Measurements from ENCODE around the gene KRTAP5-4.

Gene KRTAP5-4

DNA sequence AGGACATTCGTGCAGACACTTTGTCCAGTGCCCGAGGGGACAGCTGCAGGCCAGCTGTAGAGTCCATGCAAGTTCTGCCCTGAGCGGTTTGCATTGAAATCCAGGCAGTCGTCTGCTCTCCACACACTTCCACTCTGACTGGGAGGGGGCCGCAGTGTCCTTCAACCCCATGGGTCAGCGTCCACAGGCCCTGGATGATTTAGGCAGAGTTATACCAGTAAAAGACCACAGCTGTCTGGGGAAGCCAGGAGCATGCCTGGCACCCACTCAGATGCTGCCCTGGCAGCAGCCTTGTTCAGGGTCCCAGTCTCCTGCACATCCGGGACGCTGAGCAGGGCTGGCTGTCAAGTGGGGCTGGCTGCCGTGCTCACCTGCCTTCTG lies 34.1 kb upstream of the KRTAP5-4 start:
- Histone ChIP-seq H3K27me3 (ENCODE audit: control insufficient read depth, low read length) (peaks cover 12% of the 10 kb centered on the region; the same call in 1 of the 2 replicates), H3K9me3 (ENCODE audit: control insufficient read depth, insufficient read depth, low read length) (no peaks in the 10 kb centered on the region), H3K4me2 (ENCODE audit: low read length) (no peak overlapping the region), H3K4me1 (ENCODE audit: control insufficient read depth, low read length) (no peaks in the 10 kb centered on the region), H3K27ac (ENCODE audit: low read depth, low read length) (no peak overlapping the region), H3K9me2 (replicated peaks; ENCODE audit: control insufficient read depth, low read length) (no peaks in the 10 kb centered on the region), H3F3A (ENCODE audit: control insufficient read depth, insufficient read depth) (no peaks in the 10 kb centered on the region), H4K20me1 (ENCODE audit: control insufficient read depth, insufficient read depth, low read depth, low read length) (no peaks in the 10 kb centered on the region), H3K36me3 (ENCODE audit: control insufficient read depth, low read length) (no peaks in the 10 kb centered on the region), H3K79me2 (ENCODE audit: control insufficient read depth, low read length) (no peaks in the 10 kb centered on the region), H3K4me3 (ENCODE audit: low read length) (no peak overlapping the region)
- no peak for TF ChIP-seq EZH2phosphoT487 (IDR thresholded peaks at IDR 0.05; ENCODE audit: borderline replicate concordance, low read length)
- TF ChIP-seq, protein P1, sequence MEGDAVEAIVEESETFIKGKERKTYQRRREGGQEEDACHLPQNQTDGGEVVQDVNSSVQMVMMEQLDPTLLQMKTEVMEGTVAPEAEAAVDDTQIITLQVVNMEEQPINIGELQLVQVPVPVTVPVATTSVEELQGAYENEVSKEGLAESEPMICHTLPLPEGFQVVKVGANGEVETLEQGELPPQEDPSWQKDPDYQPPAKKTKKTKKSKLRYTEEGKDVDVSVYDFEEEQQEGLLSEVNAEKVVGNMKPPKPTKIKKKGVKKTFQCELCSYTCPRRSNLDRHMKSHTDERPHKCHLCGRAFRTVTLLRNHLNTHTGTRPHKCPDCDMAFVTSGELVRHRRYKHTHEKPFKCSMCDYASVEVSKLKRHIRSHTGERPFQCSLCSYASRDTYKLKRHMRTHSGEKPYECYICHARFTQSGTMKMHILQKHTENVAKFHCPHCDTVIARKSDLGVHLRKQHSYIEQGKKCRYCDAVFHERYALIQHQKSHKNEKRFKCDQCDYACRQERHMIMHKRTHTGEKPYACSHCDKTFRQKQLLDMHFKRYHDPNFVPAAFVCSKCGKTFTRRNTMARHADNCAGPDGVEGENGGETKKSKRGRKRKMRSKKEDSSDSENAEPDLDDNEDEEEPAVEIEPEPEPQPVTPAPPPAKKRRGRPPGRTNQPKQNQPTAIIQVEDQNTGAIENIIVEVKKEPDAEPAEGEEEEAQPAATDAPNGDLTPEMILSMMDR (IDR thresholded peaks at IDR 0.05; ENCODE audit: low read depth, low read length, poor library complexity, severe bottlenecking), result no peak

DNA sequence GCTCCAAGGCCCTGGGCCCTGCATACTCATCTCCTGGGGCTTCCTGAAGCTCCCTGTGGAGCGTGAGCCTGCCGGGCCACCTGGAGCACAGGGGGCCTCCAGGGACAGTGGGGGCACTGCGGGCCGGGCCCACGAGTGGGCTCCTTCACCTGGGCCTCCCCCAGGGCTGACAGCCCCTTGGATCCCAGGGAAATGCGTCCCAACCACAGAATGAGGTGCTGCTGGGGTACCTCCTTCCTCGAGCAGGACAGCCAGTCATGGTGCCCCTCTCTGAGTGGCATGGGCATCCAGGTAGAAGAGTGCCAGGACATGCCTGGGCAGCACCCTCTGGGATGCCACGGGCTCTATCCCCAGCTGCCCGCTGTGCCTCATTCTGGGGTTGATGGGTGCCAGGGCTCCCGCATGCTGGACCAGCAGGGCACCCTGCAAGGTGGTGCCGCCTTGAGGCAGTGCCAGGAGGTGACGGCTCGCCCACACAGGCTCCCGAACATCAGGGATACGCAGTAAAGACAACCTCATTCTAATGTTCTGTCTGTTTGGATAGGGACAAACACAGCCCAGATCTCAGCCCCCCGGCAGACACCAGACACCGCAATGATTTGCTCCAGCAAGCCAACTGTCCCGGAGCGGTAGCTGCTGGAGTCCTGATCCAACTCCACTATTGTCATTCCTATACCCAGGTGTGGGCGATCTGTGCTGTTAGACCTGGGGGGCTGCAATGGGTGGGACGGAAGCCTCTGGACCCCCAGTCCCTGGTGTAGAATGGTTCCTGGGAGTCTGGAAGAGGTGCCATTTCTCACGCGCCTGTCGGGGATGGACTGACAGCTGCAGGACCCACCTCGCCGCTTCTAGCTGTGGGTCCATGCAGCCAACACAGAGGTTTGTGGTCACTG lies 33.5 kb upstream of the KRTAP5-4 start:
- Histone ChIP-seq H3K9me2 (replicated peaks; ENCODE audit: control insufficient read depth, low read length) (no peaks in the 10 kb centered on the region), H4K20me1 (ENCODE audit: control insufficient read depth, insufficient read depth, low read depth, low read length) (no peaks in the 10 kb centered on the region), H3K9me3 (ENCODE audit: control insufficient read depth, insufficient read depth, low read length) (no peaks in the 10 kb centered on the region), H3K27me3 (ENCODE audit: control insufficient read depth, low read length) (peaks cover 11% of the 10 kb centered on the region; the same call in 1 of the 2 replicates), H3K4me1 (ENCODE audit: control insufficient read depth, low read length) (no peaks in the 10 kb centered on the region), H3K79me2 (ENCODE audit: control insufficient read depth, low read length) (no peaks in the 10 kb centered on the region), H3K27ac (ENCODE audit: low read depth, low read length) (no peak overlapping the region), H3K4me2 (ENCODE audit: low read length) (no peak overlapping the region), H3F3A (ENCODE audit: control insufficient read depth, insufficient read depth) (no peaks in the 10 kb centered on the region), H3K4me3 (ENCODE audit: low read length) (no peak overlapping the region), H3K36me3 (ENCODE audit: control insufficient read depth, low read length) (no peaks in the 10 kb centered on the region)
- TF ChIP-seq, protein P1 (IDR thresholded peaks at IDR 0.05; ENCODE audit: low read depth, low read length, poor library complexity, severe bottlenecking), result no peak
- no peak for TF ChIP-seq EZH2phosphoT487 (IDR thresholded peaks at IDR 0.05; ENCODE audit: borderline replicate concordance, low read length)

DNA sequence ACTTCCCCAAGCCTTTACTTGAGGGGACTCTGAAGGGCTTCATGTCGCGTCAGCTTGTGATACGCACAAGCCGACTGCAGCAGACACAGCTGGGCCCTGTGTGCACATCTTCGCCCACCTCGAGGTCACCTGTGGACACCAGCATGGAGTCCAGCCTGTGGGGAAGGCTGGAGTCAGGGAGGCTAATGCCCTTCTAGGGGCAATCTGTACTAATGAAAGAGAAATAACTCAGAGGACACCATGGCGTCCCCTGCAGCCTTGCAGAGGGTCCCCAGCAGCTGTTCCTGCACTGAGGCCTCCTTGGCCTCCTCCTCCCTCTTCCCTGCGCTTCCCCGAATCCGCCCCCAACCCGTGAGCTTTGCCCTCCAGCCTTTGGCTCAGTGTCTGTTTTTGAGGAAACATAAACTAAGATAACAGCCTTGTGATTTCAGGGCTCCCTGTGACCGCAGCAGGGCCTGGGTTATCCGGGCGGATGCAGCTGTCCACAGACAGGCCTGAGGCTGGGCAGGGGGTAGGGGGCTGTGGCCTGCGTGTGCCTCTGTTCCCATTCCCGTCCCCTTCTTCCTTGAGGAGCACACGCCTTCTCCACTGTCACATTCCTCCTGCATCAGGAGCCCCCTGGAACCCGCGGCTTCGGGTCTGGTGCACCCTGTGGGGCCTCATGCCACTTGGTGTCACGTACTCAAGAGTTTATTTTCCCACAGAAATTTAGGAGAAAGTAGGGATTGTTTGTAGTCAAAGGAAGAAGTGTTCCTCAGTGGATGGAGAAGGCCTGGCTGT lies 32.6 kb upstream of the KRTAP5-4 start:
- no peaks in the 10 kb centered on the region for H4K20me1 ChIP-seq (ENCODE audit: control insufficient read depth, insufficient read depth, low read depth, low read length)
- H3K27me3 ChIP-seq (ENCODE audit: control insufficient read depth, low read length), result peaks cover 4% of the 10 kb centered on the region; the same call in 1 of the 2 replicates
- no peak overlapping the region for H3K4me3 ChIP-seq (ENCODE audit: low read length)
- no peaks in the 10 kb centered on the region for H3K9me3 ChIP-seq (ENCODE audit: control insufficient read depth, insufficient read depth, low read length)
- H3K9me2 ChIP-seq (replicated peaks; ENCODE audit: control insufficient read depth, low read length), result no peaks in the 10 kb centered on the region
- H3K27ac ChIP-seq (ENCODE audit: low read depth, low read length), result no peak overlapping the region
- H3K79me2 ChIP-seq (ENCODE audit: control insufficient read depth, low read length), result no peaks in the 10 kb centered on the region
- no peaks in the 10 kb centered on the region for H3K4me1 ChIP-seq (ENCODE audit: control insufficient read depth, low read length)
- no peaks in the 10 kb centered on the region for H3K36me3 ChIP-seq (ENCODE audit: control insufficient read depth, low read length)
- H3F3A ChIP-seq (ENCODE audit: control insufficient read depth, insufficient read depth), result no peaks in the 10 kb centered on the region
- no peak for TF ChIP-seq EZH2phosphoT487 (IDR thresholded peaks at IDR 0.05; ENCODE audit: borderline replicate concordance, low read length)
- TF ChIP-seq, protein P1 (IDR thresholded peaks at IDR 0.05; ENCODE audit: low read depth, low read length, poor library complexity, severe bottlenecking), result no peak
- no peak overlapping the region for H3K4me2 ChIP-seq (ENCODE audit: low read length)

All from DOHH2 (cell line).